ENCODE data around the gene CD22.

DNA sequence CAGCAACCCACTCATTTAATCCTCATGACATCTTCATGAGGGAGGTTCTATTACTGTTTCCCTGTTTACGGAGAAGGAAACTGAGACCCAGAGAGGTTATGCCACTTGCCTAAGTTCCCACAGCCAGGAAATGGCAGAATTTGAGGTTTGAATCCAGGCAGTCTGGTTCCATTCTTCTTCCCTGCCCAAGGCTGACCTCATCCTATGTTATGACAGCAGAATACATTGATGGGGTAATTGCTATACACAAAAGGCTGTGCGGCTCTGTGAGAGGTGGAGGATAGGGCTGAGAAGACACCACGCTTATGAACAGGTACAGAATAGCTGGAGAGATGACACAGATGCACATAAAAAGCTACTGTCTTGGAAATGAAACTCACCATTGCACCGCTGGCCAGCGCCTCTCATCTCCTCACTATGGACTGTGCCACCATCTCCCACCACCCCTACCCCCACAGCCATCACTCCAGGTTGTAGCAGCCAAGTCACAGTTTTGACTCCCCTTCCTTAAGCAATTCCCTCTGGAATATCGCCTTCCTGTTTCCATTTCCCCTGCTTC lies 25.6 kb upstream of the CD22 start:
- TF ChIP-seq EZH2 (IDR thresholded peaks at IDR 0.05): no peak
- no peak for TF ChIP-seq POLR2AphosphoS5 (IDR thresholded peaks at IDR 0.05; ENCODE audit: borderline replicate concordance, low read depth, low read length)
- TF ChIP-seq FOXP2 (optimal IDR thresholded peaks at IDR 0.05; ENCODE audit: control extremely low read depth, extremely low read length, insufficient read depth): no peak

Measured in SK-N-MC (cell line).